Renal pelvis (tissue), 4 donors: ENCODE data around the gene ACLY. TPM values are rescaled to one million over a fixed set of nuclear protein-coding genes. Genes with fewer than 3 reads are reported as not detected.
A peak's percentile ranks its signal among the peaks of the same experiment; 100 is the strongest.
"Not testable (repeated sequence)": the region's sequence is repeated elsewhere in the genome, so short reads cannot be mapped to it uniquely, and the experiment has no call there.

Experiments
- DNase-seq: peaks from one replicate; pipeline ENCODE4 v3.0.0-alpha.2; 2013
- polyA plus RNA-seq, 3 donors: library from polyadenylated mRNA; unstranded; fragments of 120-200 nt; gene quantifications; one replicate each; pipeline ENCODE4 v1.2.1, GENCODE V29; 2013; ENCODE audit not compliant: insufficient read length in 3 of 3

Gene ACLY
- polyA plus RNA-seq, 3 donors, result 89.5 to 92.9 (median 90.9) TPM

DNA sequence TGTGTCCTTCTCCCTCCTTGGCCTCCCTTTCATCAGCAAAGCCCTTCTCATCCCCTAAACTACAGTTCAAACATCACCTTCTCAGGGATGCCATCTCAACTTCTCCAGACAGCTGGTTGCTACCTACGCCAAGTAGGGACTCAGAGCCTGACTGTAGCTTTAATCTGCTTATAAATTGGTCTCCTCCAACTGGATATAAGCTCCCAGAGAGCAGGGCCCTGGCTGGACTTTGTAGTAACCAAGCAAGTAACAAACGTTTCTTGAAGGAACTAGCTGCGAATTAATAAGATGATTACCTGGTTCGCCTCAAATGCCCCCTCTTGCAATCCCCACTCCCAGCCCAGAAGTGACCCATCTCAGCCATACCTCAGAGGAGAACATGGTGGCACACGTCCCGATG is 36.0 kb downstream of the ACLY start:
- no peak for DNase-seq

DNA sequence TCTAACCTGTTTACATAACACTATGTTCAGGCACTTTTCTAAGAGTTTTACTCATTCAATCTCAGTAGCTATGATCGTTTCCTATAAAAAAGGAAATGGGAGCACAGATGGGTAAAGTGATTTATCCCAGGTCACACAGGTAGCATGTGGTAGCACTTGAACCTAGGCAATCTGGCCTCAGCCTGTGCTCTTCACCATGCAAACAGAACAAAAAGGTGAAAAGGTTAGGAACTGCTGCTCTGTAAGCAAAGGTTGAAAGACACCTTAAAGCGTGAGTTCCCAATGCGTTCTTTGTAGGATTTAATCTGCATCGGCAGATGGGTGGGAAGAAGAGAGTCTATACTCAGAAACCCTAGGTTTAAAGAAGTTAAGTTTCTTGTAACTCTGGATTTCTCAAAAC is 38.6 kb downstream of the ACLY start:
- no peak for DNase-seq

DNA sequence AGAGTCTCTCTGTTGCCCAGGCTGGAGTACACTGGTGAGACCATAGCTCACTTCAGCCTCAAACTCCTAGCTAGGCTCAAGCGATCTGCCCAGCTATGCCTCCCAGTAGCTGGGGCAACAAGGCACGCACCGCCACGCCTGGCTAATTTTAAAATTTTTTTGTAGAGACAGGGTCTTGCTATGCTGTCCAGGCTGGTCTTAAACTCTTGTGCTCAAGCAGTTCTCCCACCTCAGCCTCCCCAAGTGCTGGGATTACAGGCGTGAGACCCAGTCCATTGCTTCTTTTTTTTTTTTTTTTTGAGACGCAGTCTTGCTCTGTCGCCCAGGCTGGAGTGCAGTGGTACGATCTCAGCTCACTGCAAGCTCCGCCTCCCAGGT is 44.5 kb downstream of the ACLY start:
- DNase-seq, result not testable (repeated sequence)

DNA sequence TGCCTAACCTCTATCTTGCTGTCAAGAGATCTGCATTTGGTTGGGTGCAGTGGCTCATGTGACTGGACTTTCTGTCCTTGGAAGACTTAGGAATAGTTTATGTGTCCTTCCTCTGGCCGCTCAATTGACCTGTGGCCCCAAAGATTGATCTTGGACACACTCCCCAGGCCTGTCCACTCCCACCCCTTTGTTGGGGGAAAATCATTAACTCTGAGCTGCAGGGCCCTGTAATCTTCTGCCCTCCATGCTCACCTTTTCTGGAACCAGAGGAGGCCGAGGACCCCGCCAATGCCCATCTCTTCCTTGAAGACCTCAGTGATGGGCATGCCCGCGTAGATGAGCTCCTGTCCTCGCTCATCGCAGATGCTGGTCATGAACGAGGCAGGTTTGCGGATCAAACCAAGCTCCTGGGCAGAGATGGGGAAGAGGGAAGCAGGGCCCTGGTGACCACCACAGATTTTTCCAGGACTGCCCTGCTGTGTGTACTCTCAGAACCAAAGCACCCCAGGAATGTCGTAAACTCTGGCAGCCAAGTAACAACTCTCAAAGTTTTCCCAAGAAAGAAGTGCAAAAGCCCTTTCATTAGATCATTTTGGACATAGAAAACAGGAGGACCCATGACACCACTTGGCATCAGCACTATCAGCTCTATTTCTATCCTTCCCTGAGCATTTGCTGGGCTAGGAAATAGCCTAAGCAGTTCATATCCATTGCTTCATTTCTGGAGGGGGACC is 45.0 kb downstream of the ACLY start:
- DNase-seq, result no peak

DNA sequence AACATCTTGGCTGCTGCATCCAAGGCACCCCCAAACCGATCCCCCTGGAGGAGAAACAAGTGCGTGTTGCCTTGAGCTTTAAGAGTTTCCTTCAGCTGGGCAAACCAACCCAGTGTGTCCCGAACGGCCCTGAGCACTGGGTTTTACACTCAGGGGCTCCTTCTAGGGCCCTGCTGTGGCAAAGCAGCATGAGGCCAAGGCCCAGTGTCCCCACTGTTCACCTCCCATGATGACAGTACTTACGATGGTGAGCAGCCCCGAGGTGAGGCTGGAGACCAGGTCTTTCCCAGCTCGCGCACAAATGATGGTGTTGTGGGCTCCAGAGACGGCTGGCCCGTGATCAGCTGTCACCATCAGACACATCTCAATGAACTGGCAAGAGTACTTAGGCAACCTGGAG is 47.0 kb downstream of the ACLY start:
- no peak for DNase-seq

DNA sequence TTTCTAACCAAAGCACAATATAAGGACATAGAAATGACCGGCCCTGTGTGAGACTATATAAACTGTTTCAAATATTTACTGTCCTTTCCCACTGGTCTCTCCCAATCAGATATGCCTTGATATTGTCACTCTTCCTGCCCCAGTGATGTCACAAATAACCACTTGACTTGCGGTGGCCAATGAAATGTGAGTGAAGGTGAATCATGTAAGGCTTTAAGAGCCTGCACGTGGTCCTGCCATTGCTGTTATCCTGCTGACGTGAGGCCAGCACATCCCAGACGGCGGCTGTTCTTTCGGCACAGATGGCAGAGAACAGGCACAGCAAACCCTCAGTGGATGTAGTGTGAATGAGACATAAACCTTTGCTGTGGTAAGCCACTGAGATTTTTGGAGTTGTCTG is 48.1 kb downstream of the ACLY start:
- no peak for DNase-seq

DNA sequence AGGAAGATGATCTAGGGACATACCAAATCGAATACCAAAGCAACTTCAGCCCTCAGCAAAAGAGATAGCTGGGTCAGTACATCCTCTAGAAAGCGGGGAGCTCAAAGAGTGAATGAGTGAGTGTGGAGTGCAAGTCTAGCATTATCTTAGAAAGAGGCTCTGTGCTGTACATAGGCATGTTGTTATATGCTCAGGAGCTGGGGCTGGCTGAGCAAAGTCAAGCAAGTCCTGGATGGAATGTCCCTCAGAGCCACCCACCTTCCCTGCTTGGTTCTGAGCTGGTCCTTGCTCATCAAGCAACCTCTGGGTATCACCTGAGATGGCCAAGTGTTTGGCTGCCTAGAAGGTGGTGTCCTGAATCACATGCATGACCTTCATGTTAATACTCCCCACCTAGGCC is 48.7 kb downstream of the ACLY start:
- no peak for DNase-seq

DNA sequence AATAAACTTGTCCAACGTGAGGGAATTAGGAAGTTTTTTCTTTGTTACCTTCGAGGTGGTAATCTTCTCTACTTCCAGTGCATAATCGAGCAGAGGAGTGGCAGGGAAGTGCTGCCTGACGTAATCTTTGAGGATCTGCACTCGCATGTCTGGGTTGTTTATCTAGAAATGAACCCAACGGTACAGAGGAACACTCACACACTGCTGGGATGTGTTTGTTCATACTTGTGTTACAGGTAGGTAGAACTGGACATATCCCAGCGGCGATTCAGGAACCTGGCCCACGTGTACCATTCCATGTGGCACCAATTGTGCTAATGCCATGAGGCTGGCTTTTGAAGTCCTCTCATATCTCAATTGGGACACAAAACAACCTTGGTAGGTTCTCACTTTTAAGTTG is 49.3 kb downstream of the ACLY start:
- DNase-seq, result no peak

DNA sequence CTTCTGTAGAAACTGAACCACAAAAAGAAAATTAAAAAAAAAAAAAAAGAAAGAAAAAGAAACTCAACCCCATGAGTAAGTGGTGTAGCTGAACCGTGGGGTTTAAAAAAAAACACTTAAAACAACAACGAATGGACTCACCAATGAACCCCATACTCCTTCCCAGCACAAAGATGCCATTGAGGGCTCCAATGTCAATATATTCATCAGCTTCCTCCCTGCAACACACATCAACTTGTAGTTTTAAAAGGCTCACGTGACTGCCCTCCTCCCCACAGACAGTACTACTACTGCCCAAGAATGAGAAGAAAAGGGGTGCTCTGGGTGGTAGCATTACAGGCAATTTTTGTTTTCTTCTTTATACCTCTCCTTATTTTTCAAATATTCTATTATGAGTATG is 50.2 kb downstream of the ACLY start:
- DNase-seq, result no peak

DNA sequence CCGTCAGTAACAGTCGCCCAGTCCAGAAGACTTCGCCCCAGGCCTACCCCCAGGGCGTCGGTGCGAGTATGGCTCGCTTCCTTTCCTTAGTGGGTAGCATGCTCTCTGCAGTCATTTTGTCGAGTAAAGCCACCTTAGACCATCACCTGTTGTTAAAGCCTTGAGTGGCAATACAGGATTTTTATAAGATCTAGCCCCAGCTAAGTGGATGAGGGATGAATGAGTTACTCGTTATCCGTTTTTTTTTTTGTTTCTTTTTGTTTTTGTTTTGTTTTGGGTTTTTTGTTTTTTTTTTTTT is 53.2 kb downstream of the ACLY start:
- no peak for DNase-seq

DNA sequence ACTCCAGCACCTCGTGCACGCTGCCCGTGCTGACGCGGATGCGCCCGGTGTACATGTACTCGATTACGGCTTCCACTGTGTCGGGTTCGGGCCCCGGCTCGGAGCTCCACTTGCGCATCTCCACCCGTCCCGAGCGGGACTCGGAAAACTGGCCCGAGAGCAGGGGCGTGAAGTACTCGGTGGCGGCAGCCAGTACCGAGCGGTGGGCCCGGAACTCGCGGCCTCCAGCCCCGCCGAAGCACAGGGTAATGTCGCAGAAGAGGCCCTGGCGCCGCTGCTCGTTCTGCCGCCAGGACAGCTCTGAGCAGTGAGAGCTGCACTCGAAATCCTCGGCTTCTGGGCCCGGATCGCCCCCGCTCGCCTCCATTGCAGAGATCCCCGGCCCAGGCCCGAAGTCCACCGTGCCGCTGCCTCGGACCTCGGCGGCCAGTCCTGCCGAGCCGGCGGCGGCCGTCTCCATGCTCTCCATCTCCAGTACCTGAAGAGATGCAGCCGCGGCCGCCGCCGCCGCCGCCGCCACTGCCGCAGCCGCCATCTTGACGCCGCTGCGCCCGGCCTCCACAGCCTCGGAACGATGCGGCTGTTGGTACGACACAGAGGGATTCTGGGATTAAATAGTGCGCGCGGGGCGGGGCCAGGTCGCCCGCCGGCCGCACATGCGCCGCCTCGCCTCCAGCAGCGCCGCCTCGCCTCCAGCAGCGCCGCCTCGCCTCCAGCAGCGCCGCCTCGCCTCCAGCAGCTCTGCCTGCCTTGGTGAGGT is 53.7 kb downstream of the ACLY start, which contains the start of gene KLHL11:
Gene KLHL11 (minus strand): TSS at position 588 of the 760 bp plus-strand sequence. CDS start 53 bp downstream, at position 535.
- DNase-seq, result peak; percentile 93

DNA sequence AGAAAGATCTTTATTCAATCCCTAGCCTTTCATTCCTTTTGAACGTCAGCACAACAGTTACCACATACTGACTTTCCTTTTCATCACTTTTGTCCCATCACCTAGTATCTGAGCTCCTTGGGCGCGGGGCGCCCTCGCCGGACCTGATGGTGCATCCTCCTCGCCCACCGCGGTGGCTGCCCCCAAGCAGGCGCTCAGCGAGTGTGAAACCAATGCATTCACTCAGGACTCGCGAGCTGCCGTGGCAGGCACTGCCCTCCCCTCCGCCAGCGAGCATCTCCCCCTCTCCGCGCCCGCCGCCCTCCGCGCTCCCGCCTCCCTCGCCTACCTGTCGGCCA is 54.3 kb downstream of the ACLY start:
- DNase-seq, result peak; percentile 48

DNA sequence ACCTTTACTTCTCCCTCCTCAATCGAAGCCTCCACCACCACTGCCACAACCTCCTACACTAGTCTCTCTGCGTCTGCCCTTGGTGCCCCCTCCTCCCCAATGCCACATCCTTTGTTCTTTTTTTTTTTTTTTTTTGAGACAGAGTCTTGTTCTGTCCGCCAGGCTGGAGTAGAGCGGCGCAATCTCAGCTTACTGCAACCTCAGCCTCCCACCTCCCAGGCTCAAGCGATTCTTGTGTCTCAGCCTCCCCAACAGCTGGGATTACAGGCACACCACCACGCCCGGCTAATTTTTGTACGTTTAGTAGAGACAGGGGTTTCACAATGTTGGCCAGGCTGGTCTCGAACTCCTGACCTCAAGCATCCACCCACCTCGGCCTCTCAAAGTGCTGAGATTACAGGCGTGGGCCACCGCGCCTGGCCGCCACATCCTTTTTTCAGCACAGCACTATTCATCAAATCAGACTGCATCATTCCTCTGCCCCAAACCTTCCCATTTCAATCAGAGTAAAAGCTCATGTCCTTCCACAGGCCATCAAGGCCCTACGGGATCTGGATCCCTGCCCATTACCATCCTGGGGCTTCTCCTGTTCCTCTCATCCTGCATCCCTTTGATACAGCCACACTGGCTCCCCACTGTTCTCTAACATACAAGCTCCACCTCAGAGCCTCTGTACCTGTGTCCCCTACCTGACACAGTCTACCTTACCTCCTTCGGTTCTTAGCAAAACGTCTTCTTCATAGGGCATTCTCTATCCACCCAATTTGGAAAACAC is 55.5 kb downstream of the ACLY start:
- DNase-seq, result no peak

DNA sequence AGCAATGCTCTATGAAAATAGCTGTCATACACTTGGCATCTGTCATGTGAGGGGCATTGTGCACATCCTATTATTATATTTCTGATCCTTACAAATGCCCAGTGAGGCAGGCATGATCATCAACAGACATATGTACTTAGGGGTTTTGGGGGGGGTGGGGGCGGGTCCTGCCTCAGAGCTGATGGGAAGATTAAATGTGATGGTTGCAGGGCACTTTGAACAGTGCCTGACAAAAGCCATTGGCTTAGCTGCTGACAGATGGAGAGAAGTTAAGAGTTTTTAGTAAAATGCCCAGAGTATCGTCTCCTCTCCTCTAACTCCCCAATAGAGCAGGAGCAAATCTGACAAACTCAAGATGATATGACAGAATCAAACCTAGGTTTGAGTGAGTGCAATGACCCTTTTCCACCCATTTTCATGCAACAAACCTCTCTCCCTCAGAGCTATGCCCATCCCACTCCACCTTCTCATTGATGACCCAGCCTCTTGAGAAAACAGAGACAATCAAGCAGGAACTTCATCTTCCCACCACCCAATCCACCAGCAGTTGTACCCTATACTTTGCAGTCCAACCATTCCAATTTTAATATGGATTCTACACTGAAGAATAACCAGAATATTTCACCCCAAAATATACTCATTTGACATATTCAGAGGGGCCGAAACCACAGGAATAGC is 58.4 kb downstream of the ACLY start:
- no peak for DNase-seq

DNA sequence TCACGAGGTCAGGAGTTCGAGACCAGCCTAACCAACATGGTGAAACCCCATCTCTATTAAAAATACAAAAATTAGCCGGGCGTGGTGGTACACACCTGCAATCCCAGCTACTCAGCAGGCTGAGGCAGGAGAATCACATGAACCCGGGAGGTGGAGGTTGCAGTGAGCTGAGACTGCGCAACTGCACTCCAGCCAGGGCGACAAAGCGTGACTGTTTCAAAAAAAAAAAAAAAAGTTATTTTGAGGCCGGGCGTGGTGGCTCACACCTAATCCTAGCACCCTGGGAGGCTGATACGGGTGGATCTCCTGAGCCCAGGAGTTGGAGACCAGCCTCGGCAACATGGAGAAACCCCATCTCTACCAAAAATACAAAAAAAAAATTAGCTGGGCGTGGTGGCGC is 67.4 kb downstream of the ACLY start:
- not testable (repeated sequence) for DNase-seq

DNA sequence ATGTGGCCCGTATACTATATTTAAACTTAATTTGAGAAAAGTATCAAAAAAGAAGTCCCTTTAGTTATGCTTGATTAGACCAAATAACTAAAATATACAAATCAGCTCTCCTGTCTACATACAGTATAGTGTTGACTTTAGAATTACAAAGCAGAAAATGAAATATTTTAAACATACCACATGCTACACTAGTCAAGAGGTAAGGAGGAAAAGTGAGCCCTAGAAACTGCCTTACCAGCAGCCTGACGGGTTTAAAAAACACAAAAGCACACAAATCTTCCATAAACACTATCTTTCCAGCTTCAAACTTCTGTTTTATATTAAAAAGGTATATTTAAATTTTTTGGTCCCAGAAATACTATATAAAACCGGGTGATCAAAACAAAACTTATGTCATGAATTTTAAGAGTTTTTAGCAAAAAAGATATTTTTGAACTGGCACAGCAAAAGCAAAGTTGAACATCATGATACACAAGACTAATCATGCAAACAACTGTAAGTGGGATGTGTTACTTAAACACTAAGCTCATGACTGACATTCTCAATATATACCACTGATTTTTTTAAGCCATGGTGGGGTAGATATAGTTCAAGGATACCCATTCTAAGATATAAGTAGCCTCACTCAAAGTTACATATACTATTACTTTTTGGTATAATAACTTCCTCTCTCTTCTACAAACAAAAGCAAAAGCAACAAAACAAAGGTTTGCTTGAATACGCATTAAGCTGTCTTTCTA is 69.3 kb downstream of the ACLY start:
- no peak for DNase-seq

DNA sequence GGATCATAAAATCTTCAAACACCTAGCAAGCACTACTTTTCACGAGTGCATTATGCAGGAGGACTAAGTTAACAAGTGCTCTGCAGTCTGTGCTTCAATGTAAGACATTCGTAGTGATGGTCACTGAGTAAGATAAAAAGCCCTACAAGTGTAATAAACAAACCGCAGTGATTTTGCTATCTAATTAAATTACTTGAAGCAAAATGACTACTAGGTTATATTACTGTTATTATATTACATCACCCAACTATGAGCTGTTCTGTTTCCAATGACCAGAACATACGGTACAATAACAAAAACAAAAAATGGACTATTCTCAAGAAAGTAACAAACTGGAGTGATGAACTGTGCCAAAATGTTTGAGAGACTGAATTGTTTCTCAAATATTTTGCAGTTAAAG is 70.0 kb downstream of the ACLY start:
- no peak for DNase-seq

DNA sequence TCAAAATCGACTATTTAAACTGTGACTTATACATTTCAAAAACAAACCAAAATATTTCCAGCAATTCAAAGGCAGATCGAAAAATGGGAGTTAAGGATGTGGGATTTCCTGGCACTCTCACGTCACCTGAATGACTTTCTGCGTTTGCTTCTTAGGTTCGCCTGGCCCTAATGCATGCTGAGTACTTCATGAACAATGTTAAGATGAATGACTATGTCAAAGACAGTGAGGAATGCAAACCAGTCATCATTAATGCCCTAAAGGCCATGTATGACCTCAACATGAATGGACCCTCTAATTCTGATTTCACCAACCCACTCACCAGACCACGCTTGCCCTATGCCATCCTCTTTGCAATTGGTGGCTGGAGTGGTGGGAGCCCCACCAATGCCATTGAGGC is 73.8 kb downstream of the ACLY start:
- no peak for DNase-seq

DNA sequence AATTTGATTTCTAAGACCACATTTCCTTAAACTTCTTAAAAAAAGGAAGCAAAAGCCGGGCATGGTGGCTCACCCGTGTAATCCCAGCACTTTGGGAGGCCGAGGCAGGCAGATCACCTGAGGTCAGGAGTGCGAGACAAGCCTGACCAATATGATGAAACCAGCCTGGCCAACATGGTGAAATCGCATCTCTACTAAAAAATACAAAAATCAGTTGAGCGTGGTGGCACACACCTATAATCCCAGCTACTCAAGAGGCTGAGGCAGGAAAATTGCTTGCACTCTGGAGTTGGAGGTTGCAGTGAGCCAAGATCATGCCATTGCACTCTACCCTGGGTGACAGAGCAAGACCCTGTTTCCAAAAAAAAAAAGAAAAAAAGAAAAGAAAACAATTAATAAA is 78.0 kb downstream of the ACLY start:
- DNase-seq, result not testable (repeated sequence)

DNA sequence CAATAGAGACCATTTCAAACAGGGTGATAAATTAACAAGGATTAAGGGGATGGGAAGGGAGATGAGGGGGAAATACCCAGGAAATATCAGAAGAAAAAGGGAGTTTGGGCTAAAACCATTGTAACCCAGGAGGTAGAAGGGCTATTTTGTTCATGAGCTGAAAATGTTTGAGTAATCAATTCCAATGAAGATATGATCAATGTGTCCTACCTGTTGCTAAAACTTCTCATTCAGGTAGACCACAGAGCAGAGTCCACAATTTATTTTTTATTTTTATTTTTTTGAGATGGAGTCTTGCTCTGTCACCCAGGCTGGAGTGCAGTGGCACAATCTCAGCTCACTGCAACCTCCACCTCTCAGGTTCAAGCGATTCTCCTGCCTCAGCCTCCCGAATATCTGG is 79.3 kb downstream of the ACLY start:
- not testable (repeated sequence) for DNase-seq

DNA sequence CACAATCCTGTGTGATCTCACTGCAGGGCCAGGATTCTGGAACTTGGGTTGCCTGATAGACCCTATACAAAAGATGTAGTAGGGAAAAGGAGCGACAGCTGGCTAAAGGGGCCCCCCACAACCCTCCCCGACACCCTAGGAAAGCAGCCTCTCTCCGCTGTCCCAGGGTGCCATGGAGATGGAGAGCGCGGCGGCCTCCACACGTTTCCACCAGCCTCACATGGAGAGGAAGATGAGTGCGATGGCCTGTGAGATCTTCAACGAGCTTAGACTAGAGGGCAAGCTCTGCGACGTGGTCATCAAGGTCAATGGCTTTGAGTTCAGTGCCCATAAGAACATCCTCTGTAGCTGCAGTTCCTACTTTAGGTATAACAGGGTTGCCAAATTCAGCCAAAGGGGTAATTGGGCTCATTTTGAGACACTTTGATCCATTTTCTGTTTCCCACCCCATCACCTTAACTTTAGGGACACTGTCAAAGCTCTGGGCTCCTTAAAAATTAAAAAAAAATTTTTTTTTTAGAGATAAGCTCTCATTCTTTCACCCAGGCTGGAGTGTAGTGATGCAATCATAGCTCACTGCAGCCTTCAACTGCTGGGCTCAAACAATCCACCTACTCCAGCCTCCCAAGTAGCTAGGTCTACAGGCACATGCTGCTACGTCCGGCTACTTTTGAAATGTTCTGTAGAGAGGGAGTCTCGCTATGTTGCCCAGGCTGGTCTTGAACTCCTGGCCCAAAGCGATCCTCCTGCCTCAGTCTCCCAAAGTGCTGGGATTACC is 80.8 kb downstream of the ACLY start, which contains the start of gene KLHL10:
Gene KLHL10 (plus strand): TSS at position 65 of the 778 bp plus-strand sequence. CDS start 108 bp downstream, at position 173.
- DNase-seq, result no peak
